OCI-LY7 (cell line): ENCODE data around the gene PHAF1.

ENCODE experiments used
- EZH2phosphoT487 ChIP-seq: fragments of 200-600 bp; sonication (generic); IDR thresholded peaks from 2 replicates; pipeline ENCODE4 v1.6.1; 2018; ENCODE audit warnings: low read depth, borderline replicate concordance, mild to moderate bottlenecking, mixed run types, antibody characterized with exemption, low read length, moderate library complexity, mixed read lengths
- TF ChIP-seq, protein P1 (sequence below): fragments of 200-600 bp; sonication (generic); conservative IDR thresholded peaks from 2 replicates; pipeline ENCODE4 v1.5.1; 2014; ENCODE audit warnings: mild to moderate bottlenecking, antibody characterized with exemption, low read length, moderate library complexity, mixed read lengths

DNA sequence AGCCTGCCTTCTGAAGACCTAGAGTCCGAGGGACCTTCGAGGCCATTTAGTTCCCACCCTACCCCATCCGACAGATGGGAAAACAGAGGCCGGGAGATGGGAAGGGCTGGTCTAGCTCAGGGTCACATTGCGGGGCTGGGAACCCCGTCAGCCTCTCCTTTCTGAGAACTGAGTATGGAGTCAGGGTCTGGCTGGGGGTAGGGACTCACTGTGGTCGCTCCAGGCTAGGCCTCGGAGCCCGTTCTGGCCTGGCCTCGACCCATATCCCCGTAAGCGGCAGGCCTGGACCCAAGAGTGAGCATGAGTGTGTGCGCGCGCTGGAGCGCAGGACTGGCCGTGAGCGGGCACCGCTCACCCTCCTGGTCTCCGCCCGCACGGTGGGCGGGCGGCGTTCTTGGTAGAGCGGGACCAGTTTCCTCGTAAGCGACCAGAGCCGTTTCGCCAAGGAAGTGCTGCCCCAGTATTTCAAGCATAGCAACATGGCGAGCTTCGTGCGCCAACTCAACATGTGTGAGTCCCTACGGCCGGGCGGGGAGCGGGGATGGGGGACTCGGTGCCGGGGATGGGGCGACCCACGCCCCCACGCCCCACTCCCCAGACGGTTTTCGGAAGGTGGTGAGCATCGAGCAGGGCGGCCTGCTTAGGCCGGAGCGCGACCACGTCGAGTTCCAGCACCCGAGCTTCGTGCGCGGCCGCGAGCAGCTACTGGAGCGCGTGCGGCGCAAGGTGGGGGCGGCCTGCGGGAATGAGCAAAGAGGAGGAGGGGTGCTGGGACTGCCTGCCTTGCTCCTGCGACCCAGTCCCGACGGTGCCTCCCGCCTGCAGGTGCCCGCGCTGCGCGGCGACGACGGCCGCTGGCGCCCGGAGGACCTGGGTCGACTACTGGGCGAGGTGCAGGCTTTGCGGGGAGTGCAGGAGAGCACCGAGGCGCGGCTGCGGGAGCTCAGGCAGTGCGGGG, 55.7 kb downstream of the PHAF1 start:
- TF ChIP-seq, protein P1, sequence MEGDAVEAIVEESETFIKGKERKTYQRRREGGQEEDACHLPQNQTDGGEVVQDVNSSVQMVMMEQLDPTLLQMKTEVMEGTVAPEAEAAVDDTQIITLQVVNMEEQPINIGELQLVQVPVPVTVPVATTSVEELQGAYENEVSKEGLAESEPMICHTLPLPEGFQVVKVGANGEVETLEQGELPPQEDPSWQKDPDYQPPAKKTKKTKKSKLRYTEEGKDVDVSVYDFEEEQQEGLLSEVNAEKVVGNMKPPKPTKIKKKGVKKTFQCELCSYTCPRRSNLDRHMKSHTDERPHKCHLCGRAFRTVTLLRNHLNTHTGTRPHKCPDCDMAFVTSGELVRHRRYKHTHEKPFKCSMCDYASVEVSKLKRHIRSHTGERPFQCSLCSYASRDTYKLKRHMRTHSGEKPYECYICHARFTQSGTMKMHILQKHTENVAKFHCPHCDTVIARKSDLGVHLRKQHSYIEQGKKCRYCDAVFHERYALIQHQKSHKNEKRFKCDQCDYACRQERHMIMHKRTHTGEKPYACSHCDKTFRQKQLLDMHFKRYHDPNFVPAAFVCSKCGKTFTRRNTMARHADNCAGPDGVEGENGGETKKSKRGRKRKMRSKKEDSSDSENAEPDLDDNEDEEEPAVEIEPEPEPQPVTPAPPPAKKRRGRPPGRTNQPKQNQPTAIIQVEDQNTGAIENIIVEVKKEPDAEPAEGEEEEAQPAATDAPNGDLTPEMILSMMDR: no peak
- no peak for TF ChIP-seq EZH2phosphoT487
